ENCODE results near the gene ZNF407.
"Not testable (repeated sequence)": the region's sequence is repeated elsewhere in the genome, so short reads cannot be mapped to it uniquely, and the experiment has no call there.

Gene ZNF407

GRCh38 chr18:75083131-75083530 lies 485.5 kb downstream of the ZNF407 start:
- no peak for DNase-seq

- DNase-seq, result no peak
Observed at GRCh38 chr18:75083761-75084160, 486.1 kb downstream of the ZNF407 start.

GRCh38 chr18:75085676-75086075 lies 488.0 kb downstream of the ZNF407 start:
- DNase-seq, result not testable (repeated sequence)

DNA sequence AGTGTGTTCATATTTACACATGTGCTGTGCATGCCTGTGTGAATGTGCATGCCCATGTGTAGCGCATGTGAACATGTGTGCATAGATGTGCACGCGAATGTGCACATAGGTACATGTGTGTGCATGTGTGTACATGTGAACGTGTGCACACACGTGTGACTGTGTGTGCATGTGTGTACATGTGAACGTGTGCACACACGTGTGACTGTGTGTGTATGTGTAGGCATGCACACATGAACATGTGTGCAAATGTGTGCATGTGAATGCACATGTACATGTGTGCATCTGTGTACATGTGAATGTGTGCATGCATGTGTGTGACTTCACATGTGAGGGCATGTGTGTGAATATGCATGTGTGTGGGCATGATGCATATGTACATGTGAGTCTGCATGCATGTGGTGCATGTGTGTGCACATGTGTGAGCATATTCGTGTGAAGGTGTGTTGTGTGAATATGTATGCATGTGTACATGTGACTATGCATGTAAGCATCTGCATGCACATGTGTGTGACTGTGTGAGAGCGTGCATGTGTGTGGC lies 488.9 kb downstream of the ZNF407 start:
- no peak for DNase-seq

GRCh38 chr18:75087119-75088020 lies 489.7 kb downstream of the ZNF407 start:
- DNase-seq, result no peak

- no peak for DNase-seq
Observed at GRCh38 chr18:75088021-75088506, 490.4 kb downstream of the ZNF407 start.

DNA sequence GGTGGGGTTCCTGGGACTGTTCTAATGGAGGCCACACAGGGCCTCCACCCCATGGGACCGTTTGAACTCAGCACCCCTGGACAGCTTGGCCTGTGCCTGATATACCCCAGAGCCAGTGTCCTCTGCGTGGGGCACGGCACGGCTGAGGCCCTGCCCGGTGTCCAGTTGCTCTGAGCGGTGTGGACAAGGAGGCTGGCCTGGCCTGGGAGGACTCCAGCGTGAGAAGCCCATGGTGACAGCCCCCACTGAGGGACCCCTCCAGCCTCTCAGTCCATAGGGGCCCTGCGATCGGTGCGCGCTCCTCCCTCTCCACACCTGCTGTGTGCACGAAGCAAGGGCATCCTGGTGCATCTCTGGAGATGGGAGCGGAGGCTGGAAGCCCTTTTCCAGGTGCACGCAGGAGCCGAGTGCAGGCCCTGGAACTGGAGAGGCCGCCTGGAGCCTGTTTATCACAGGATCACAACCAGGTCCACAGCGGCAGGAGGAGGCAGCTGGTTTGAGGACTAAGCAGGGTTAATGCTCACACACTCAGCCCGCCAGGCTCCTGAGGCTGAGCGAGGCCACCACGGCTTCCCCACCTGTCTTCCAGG lies 491.0 kb downstream of the ZNF407 start:
- no peak for DNase-seq

GRCh38 chr18:75089748-75090327 lies 492.2 kb downstream of the ZNF407 start:
- no peak for DNase-seq

- no peak for DNase-seq
Observed at GRCh38 chr18:75090336-75090735, 492.7 kb downstream of the ZNF407 start.

- no peak for DNase-seq
Observed at GRCh38 chr18:75097491-75098225, 500.0 kb downstream of the ZNF407 start.

- no peak for DNase-seq
Observed at GRCh38 chr18:75100832-75101630, 503.4 kb downstream of the ZNF407 start.

- no peak for DNase-seq
Observed at GRCh38 chr18:75101916-75102315, 504.2 kb downstream of the ZNF407 start.

- DNase-seq, result not testable (repeated sequence)
Observed at GRCh38 chr18:75104029-75104428, 506.4 kb downstream of the ZNF407 start.

DNA sequence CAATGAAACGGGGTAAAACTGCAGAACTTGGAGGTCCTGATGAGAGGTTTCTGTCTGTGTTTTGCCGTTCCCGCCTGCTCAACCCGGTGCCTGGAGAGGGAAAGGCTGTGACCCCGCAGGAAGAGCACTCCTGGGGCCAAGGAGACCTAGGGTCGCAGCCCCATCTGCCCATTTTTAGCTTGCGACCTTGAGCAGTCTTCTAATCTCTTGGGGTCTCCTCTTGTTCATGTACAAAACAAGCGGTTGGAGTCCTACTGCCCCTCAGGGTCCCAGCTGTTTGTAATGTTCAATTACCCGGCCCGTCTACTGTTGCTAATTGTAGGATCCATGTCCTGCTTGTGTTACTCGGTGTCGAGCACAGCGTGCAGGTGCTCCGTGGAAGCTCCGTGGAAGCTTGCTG lies 506.8 kb downstream of the ZNF407 start:
- DNase-seq, result no peak

DNA sequence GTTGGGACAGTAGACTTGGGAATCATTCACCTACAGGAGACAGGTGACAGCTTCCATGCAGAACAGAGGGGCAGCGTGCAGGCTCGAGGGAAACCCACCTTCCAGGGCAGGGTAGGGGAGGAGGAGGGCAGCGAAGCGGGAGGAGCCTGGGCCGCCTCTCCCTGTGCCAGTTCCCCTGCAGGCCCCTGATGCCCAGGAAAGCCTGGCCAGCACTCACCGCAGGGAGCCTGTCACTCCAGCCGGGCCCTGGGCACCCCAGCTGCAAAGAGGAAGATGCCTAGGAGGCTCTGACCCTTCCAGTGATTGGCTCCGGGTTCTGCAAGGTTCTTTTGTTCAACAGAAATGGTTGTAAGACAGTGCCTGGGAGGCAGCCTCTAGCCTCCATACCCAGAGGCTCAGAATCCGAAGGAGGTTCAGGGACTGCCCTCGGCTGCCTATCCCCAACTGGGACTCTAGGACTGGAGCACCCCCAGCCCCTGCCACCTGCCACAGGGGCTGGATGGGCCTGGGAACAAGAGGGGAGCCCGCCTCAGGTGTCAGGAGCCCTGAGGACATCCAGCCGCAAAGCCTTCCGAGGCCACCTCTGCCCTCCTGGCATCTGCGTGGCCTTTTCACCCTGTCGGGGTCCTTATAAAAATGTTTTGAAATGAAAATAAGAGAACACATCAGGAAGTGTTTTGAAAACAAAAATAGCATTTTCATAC lies 508.0 kb downstream of the ZNF407 start:
- no peak for DNase-seq

DNA sequence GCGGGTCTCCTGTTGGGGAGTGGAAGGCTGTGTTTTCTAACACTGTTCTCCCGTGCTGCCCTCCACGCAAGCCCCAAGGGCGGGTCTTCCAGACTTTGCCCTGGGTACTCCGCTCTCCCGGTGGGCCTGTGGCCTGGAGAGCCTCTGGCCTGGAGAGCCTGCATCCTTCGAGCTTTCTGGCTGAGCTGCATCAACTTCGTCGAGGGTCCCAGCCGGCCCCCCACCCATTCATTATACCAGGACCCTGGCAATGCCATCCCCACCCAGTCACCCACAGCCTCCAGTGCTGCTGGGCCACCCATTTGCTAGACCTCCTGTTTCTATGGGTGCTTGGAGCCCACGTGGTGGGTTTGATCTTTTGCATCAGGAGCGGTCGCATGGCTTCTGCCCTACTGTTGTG lies 509.1 kb downstream of the ZNF407 start:
- DNase-seq, result no peak

DNA sequence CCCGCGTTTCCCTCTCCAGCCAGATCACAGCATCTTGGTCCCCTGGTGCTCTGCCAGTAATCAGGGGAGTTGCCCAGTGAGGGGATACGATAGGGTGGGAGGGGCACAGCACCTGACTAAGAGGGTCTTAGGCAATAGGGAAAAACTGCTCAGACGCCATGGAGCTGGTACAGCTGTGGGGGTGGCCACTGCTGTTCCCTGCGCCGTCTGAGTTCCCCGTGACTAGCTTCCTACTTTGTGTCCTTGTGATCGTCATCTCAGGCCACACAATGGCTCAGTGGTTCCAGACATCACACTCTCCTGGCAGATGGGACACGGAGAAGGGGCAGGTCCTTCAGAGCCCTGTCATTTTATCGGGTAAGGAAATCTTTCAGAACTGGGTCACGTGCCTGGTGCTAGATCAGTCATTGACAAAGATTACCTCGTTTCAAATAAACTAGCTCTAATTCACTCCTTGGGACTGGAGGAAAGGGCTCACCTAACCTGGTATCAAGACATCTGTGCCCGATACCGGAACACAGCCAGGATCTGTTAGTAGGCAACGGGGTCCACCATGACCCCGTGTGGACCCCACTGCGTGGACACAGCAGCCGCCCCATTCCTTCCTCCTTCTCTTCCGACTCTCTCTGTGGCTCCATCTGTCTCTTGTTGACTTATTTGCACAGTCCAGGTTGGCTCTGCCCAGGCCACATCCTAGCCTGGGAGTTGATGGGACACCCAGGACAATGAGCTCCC lies 509.7 kb downstream of the ZNF407 start:
- DNase-seq, result no peak

DNA sequence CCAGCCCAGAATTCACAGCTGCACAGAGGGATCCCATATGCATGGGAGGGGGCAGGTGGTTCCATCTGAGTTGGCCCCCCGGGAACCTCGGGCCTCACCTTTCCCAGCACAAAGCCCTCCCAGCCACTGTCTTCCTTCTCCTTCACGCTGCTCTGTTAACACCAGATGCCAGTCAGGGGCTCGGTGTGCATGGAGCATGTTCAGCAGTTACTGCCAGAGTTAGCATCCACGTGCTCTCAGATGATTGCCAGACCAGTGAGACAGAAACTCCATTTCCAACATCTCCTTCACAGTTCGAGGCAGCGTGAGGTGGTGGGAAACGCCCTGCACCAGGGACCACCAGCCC lies 510.2 kb downstream of the ZNF407 start:
- DNase-seq, result no peak

- no peak for DNase-seq
Observed at GRCh38 chr18:75108579-75109318, 511.1 kb downstream of the ZNF407 start.

DNA sequence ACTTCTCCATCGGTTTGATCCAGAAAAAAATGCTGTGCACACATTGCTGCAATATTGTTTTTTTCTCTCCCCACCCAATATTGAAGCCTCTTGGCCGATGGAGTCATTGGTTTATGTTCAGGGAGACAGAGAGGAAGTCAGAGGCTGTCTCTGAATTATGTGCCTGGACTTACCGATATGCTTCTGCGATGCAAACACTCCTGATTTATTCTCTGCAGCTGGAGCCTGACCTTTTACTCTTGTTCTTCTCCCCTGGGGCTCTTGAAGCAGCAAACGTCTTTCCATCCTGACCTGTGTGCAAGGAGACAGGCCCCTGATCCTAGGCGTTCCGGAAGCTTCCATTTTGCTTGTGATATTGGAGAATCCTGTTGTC lies 511.6 kb downstream of the ZNF407 start:
- DNase-seq, result no peak
